ENCODE measurements around the gene MUSK. TPM values are rescaled to one million over a fixed set of nuclear protein-coding genes. Genes with fewer than 3 reads are reported as not detected.
A peak's percentile ranks its signal among the peaks of the same experiment; 100 is the strongest.

MUSK gene
- not detected in 2 replicates for total RNA-seq (2014; rRNA removed; shearing (Covaris generic))
- polyA plus RNA-seq (2015; cell fraction: cytosol; rRNA removed), result 0.13 TPM in 1 of 2 replicates, not detected in the other
- polyA plus RNA-seq (2015; cell fraction: nucleus; rRNA removed), result not detected in 2 replicates

GRCh38 chr9:110668570-110669167 is at the start of gene MUSK:
Gene MUSK (plus strand): TSS chr9:110668791. CDS start chr9:110668905, 114 bp downstream.
- in situ Hi-C loops (cut with HindIII; ENCODE audit: low pct_unique_long_range_greater_than_20kb, low sequenced_read_pairs), result no loop called here
- no peak for DNase-seq (ENCODE audit: low read depth, low spot score)

- no peak for DNase-seq (ENCODE audit: low read depth, low spot score)
- in situ Hi-C loops (cut with HindIII; ENCODE audit: low pct_unique_long_range_greater_than_20kb, low sequenced_read_pairs), result no loop called here
Observed at GRCh38 chr9:110619831-110620230, 48.8 kb upstream of the MUSK start.

GRCh38 chr9:110620726-110621125 is 47.9 kb upstream of the MUSK start:
- in situ Hi-C loops (cut with HindIII; ENCODE audit: low pct_unique_long_range_greater_than_20kb, low sequenced_read_pairs), result no loop called here
- no peak for DNase-seq (ENCODE audit: low read depth, low spot score)

GRCh38 chr9:110622368-110622767 is 46.2 kb upstream of the MUSK start:
- in situ Hi-C loops (cut with HindIII; ENCODE audit: low pct_unique_long_range_greater_than_20kb, low sequenced_read_pairs), result no loop called here
- DNase-seq (ENCODE audit: low read depth, low spot score), result no peak

GRCh38 chr9:110623462-110624025 is 45.0 kb upstream of the MUSK start:
- in situ Hi-C loops (cut with HindIII; ENCODE audit: low pct_unique_long_range_greater_than_20kb, low sequenced_read_pairs), result no loop called here
- DNase-seq (ENCODE audit: low read depth, low spot score), result peak; percentile 71

- in situ Hi-C loops (cut with HindIII; ENCODE audit: low pct_unique_long_range_greater_than_20kb, low sequenced_read_pairs), result no loop called here
- no peak for DNase-seq (ENCODE audit: low read depth, low spot score)
Observed at GRCh38 chr9:110626101-110626829, 42.3 kb upstream of the MUSK start.

- no peak for DNase-seq (ENCODE audit: low read depth, low spot score)
- in situ Hi-C loops (cut with HindIII; ENCODE audit: low pct_unique_long_range_greater_than_20kb, low sequenced_read_pairs), result no loop called here
Observed at GRCh38 chr9:110635589-110635988, 33.0 kb upstream of the MUSK start.

GRCh38 chr9:110638381-110638954 is 30.1 kb upstream of the MUSK start:
- DNase-seq (ENCODE audit: low read depth, low spot score), result peak; percentile 44
- in situ Hi-C loops (cut with HindIII; ENCODE audit: low pct_unique_long_range_greater_than_20kb, low sequenced_read_pairs), result no loop called here

GRCh38 chr9:110640736-110641135 is 27.9 kb upstream of the MUSK start:
- in situ Hi-C loops (cut with HindIII; ENCODE audit: low pct_unique_long_range_greater_than_20kb, low sequenced_read_pairs), result no loop called here
- DNase-seq (ENCODE audit: low read depth, low spot score), result no peak

GRCh38 chr9:110641293-110641692 is 27.3 kb upstream of the MUSK start:
- in situ Hi-C loops (cut with HindIII; ENCODE audit: low pct_unique_long_range_greater_than_20kb, low sequenced_read_pairs), result no loop called here

GRCh38 chr9:110648696-110649095 is 19.9 kb upstream of the MUSK start:
- in situ Hi-C loops (cut with HindIII; ENCODE audit: low pct_unique_long_range_greater_than_20kb, low sequenced_read_pairs), result no loop called here
- DNase-seq (ENCODE audit: low read depth, low spot score), result peak; percentile 9

More at GRCh38 chr9:110641293-110641692, 27.3 kb upstream of the MUSK start:
- DNase-seq (ENCODE audit: low read depth, low spot score), result no peak

- in situ Hi-C loops (cut with HindIII; ENCODE audit: low pct_unique_long_range_greater_than_20kb, low sequenced_read_pairs), result no loop called here
- DNase-seq (ENCODE audit: low read depth, low spot score), result no peak
Observed at GRCh38 chr9:110650261-110650660, 18.3 kb upstream of the MUSK start.

GRCh38 chr9:110650991-110651411 is 17.6 kb upstream of the MUSK start:
- DNase-seq (ENCODE audit: low read depth, low spot score), result peak; percentile 16
- in situ Hi-C loops (cut with HindIII; ENCODE audit: low pct_unique_long_range_greater_than_20kb, low sequenced_read_pairs), result no loop called here

- no peak for DNase-seq (ENCODE audit: low read depth, low spot score)
- in situ Hi-C loops (cut with HindIII; ENCODE audit: low pct_unique_long_range_greater_than_20kb, low sequenced_read_pairs), result no loop called here
Observed at GRCh38 chr9:110655754-110656641, 12.6 kb upstream of the MUSK start.

GRCh38 chr9:110659891-110660541 is 8.6 kb upstream of the MUSK start:
- no peak for DNase-seq (ENCODE audit: low read depth, low spot score)
- in situ Hi-C loops (cut with HindIII; ENCODE audit: low pct_unique_long_range_greater_than_20kb, low sequenced_read_pairs), result no loop called here

- no peak for DNase-seq (ENCODE audit: low read depth, low spot score)
Observed at GRCh38 chr9:110669433-110669832, 842 bp downstream of the MUSK start.

GRCh38 chr9:110671849-110672248 is 3.3 kb downstream of the MUSK start:
- in situ Hi-C loops (cut with HindIII; ENCODE audit: low pct_unique_long_range_greater_than_20kb, low sequenced_read_pairs), result no loop called here
- no peak for DNase-seq (ENCODE audit: low read depth, low spot score)

More at GRCh38 chr9:110669433-110669832, 842 bp downstream of the MUSK start:
- in situ Hi-C loops (cut with HindIII; ENCODE audit: low pct_unique_long_range_greater_than_20kb, low sequenced_read_pairs), result no loop called here

All from SK-MEL-5 (cell line).